ENCODE data around the gene ARHGAP26.

The ARHGAP26 gene

GRCh38 chr5:142873831-142874230 is 103.7 kb downstream of the ARHGAP26 start:
- no peak overlapping the region for H3K4me3 ChIP-seq (ENCODE audit: low read depth, low read length)
- DNase-seq (ENCODE audit: low read depth): no peak
- TF ChIP-seq CTCF (IDR thresholded peaks at IDR 0.05; ENCODE audit: control insufficient read depth, extremely low read depth, insufficient read depth): no peak

GRCh38 chr5:142874540-142874939 is 104.4 kb downstream of the ARHGAP26 start:
- TF ChIP-seq CTCF (IDR thresholded peaks at IDR 0.05; ENCODE audit: control insufficient read depth, extremely low read depth, insufficient read depth): no peak
- DNase-seq (ENCODE audit: low read depth): peak; percentile 94
- H3K4me3 ChIP-seq (ENCODE audit: low read depth, low read length): no peak overlapping the region

GRCh38 chr5:142875936-142876335 is 105.8 kb downstream of the ARHGAP26 start:
- no peak for DNase-seq (ENCODE audit: low read depth)
- TF ChIP-seq CTCF (IDR thresholded peaks at IDR 0.05; ENCODE audit: control insufficient read depth, extremely low read depth, insufficient read depth): no peak
- H3K4me3 ChIP-seq (ENCODE audit: low read depth, low read length): no peak overlapping the region

- H3K4me3 ChIP-seq (ENCODE audit: low read depth, low read length): no peak overlapping the region
- no peak for TF ChIP-seq CTCF (IDR thresholded peaks at IDR 0.05; ENCODE audit: control insufficient read depth, extremely low read depth, insufficient read depth)
- DNase-seq (ENCODE audit: low read depth): no peak
Measured at GRCh38 chr5:142876817-142877216, 106.6 kb downstream of the ARHGAP26 start.

GRCh38 chr5:142878111-142878510 is 107.9 kb downstream of the ARHGAP26 start:
- no peak overlapping the region for H3K4me3 ChIP-seq (ENCODE audit: low read depth, low read length)
- TF ChIP-seq CTCF (IDR thresholded peaks at IDR 0.05; ENCODE audit: control insufficient read depth, extremely low read depth, insufficient read depth): no peak
- DNase-seq (ENCODE audit: low read depth): no peak

GRCh38 chr5:142878638-142879037 is 108.5 kb downstream of the ARHGAP26 start:
- no peak overlapping the region for H3K4me3 ChIP-seq (ENCODE audit: low read depth, low read length)
- DNase-seq (ENCODE audit: low read depth): peak; percentile 68
- TF ChIP-seq CTCF (IDR thresholded peaks at IDR 0.05; ENCODE audit: control insufficient read depth, extremely low read depth, insufficient read depth): no peak

- no peak for DNase-seq (ENCODE audit: low read depth)
- no peak for TF ChIP-seq CTCF (IDR thresholded peaks at IDR 0.05; ENCODE audit: control insufficient read depth, extremely low read depth, insufficient read depth)
- no peak overlapping the region for H3K4me3 ChIP-seq (ENCODE audit: low read depth, low read length)
Measured at GRCh38 chr5:142881076-142881783, 111.1 kb downstream of the ARHGAP26 start.

Data from LNCaP clone FGC (cell line).